GM15510 (cell line): ENCODE measurements around the gene CLPSL2.

Experiments
- POLR2A ChIP-seq: IDR thresholded peaks from 3 replicates; pipeline ENCODE4 v1.6.1; 2011; ENCODE audit warnings: borderline replicate concordance; ENCODE audit not compliant: insufficient read length; ENCODE audit errors: extremely low read depth

CLPSL2 gene, protein sequence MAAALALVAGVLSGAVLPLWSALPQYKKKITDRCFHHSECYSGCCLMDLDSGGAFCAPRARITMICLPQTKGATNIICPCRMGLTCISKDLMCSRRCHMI

DNA sequence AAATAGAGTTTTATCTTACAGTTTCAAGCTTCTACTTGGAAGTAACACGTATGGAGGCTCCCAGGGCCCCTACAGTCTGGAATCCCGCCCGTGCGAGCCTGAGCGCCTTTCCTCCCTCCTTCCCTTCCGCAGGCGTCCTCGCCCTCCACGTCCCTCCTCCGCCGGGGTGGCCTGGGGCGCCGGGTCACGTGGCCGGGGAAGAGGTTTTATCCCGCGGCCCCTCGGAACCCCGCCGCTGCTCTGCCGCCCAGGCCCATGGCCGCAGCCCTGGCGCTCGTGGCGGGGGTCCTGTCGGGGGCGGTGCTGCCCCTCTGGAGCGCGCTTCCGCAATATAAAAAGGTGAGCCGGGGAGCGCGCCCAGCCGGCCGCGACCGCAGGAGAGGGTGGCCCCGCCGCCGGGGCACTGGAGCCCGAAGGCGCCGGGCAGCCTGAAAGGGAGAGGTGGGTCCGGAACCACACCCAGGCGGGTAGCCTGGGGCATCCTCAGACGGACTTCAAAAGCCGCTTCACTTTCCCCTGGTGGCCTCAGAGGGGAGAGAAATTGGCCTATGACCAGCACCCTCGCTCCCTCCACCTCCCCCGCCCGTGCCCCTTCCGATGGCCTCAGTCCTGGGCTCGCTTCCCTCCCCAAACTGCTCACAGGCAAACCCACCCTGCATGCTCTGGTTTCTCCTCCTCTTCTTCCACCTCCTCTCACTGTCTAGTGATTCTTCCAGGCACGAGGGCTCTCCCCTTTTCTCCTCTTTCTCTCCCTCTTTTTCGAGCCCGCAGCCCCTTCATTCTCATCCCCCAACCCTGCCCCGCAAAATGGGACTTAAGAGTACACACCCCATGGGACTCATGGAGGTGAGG lies at the start of gene CLPSL2:
CLPSL2 (plus strand) TSS at position 235 of the 852 bp plus-strand sequence; CDS start at position 256, 21 bp downstream.
- TF ChIP-seq POLR2A, result no peak

DNA sequence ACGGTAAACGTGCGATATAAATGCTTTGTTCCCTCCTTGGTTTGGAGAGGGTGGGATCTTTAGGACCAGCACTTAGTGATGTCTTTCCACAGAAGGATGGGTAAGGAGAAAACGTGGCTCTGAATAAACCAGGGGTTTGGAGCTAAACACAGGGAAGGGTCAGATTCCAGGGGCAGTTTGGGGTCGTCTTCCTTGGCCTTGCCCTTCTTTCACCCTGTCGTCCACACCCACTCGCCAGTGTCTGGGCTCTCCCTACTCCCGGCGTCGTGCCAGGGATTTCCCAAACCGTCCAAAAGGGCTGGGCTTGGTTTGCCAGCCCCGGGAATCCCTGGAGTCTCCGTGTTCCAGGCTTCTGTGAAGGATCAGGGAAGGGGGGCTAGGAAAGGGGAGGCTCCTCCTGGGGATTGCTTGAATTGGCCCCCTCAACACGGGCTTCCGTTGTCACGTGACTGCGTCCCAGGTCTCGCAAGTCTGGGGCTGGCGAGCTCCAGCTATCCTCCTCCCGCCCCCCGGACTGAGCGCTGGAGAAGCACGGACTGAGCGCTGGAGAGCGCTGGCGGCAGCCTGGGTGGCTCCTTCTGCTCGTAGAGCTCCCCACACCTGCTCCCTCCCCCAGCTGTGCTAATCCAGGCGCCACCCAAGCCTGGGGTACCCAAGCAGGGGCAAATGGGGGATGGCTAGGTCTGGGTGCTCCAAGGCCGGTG lies 49.0 kb upstream of the CLPSL2 start:
- no peak for TF ChIP-seq POLR2A

DNA sequence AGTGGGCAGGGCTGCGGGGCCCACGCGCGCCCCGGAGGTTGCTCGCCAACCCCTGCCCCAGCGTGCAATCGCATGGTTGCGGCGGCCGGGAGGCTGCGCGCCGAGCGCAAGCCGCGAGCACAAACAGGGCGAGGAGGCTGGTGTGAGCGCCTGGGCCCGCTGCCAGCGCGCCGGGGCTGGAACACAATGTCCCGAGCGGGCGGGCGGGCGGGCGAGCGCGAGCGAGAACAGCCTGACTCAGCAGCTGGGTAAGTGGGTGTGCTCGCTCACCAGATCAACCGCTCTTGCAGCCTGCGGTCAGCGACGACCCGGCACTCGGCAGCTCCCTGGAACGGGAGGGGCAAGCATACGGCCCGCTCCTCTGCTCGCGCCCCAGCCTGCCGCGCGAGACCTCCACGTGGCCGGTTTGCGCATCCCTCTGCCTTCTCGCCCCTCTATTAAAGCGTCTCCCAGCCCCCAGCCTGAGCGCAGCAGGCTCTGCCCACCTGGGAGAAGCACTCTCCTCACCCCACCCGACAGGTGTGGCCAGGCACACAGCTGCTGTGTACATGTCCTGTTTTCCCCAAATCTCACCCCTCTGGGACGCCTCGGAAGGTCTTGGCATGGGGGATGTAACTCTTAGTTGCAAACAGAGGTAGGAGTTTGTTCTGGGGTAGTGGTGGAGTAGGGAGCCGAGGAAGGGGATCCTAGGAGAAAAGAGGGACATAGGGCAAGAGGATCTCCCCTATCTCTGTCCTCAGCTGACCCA lies 48.3 kb upstream of the CLPSL2 start:
- peak; percentile 46 for TF ChIP-seq POLR2A

DNA sequence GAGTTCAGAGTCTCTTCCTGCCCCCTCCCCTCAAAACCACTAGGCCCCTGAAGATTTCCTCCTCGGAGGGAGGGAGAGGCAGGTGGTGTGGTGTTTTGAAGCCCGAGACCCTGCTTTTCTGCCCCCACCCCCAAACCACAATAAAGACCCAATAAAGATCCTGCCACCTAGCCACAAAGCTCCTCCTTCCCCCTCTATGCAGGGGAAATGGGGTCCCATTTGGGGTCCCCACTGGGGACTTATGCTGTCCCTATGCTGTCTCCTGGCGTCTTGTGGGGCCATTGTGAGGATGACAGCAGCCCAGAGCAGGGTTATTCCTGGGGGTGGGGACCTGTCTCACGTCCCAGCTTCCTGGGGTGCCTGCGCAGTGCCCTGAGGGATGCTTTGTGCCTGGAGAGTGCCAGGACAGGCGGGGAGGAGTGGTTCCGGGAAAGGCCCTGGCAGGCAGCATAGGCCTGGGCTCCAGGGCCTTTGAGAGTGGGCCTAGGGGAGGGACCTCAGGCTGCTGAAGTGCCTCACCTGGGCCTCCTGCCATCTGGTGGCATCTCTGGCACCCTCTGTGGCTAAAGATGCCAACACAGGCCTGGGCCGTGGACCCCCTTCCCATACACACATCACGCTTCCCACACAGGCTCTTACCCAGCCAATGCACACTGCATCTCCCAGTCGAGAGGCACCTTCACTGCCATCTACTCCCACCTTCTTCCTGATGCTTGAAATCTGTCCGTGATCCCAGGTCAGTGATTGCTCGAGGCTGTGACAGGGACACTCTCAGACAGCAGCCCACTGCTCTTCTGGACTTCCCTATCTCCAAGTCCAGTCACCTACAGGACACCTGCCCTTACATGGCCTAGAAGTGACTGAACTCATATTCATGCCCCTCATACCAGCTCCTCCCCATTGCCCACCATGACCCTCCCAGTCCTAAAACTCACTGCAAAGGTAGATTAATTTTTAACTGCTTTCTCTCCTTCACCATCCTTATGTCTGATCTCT lies 47.4 kb upstream of the CLPSL2 start:
- TF ChIP-seq POLR2A, result no peak

DNA sequence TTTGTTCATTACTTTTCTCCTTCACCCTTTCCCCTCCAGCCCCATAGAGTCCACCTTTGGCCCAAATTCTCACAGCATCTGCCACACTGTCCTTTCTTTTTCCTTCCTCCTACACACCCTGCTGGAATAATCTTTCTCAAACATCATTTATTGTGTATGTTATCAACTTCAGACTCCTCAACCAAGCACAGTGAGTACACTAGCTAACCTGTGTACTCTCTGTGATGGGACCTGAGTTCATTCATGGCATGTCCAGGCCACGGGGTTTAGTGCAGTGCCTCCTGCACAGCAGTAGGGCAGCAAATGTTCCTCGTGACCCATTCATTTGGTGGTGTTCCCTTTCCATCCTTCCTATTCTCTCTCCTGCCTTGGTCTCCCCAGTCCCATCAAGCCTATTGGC lies 46.7 kb upstream of the CLPSL2 start:
- no peak for TF ChIP-seq POLR2A

DNA sequence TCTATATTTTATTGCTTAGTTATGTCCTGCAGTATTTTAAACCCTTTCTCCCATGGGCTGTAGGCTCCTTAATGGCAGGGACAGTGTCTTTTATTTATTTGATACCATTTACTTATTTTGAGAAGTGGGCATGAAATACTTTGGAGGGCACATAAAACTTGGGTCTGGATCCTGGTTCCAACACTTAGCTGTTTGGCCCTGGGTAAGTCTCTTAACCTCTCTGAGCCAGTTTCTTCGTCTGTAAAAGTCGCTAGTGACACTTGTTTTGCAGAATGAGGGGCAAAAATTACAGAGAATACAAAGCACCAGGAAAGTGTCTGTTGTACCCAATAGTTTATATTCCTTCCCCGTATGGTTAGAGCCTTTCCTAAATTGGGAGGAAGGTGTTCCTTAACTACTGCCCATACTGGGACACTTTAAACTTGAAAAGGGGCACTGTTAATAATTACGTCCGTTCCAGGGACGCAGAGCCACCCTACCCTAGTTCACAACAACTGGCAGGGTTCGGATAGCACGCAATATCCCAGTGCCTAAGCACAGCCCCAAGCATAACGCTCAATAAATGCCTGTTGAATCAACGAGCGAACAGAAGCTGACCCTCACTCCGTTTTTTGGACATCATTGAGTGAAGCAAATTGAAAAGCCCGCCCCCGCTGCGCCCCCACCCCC lies 45.5 kb upstream of the CLPSL2 start:
- no peak for TF ChIP-seq POLR2A

DNA sequence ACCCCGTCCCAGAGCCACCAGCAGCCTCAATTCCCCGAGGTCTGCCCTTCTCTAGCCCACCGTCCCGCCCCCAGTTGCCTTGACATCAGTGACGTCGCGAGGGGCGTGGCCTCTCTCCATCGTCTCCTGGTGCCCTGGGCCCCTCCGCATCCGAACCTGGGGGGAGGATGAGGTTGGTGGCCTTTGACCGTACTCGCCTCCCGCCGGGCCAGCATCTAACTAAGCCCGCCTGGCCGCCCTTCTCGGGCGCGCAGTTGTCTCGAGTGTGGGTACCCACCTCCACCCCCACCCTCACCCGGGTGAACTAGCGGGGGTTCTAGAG lies 45.0 kb upstream of the CLPSL2 start:
- peak; percentile 67 for TF ChIP-seq POLR2A

DNA sequence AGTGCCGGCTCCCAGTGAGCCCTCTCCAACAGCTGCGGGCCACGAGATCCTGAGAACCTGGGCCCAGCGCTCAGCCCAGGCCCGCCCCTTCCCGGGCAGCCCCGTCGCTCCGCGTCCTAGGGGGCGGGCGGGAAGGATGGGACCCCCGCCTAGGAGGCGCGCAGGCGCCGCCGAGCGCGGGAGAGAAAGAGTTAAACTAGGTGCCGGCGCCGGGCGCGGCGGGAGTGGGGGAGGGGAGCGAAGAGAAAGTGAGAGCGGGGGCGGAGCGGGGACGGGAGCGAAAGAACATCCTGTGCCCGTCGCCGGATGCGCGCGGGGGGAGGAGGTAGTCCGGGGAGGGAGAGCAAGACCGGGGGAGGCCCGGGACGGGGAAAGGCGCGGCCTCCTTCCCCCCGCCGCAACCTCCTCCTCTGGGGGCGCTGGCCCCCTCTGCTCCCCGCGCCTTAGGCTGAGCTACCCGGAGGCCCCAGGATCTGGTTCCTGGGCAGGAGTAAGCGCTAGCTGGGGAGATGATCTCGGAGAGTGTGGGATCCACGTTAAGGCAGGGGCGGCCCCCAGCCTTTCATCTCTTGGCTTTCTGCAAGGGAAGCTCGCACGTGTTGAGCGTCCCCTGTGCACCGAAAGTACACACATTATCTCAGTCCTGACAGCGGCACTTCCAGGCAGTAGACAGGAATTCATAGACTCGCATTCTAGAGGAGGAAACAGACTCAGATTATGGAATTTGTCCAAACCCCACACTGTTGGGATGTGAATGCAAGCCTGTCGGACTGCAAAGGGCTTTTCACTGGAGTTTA lies 44.5 kb upstream of the CLPSL2 start:
- TF ChIP-seq POLR2A, result peak; percentile 64

DNA sequence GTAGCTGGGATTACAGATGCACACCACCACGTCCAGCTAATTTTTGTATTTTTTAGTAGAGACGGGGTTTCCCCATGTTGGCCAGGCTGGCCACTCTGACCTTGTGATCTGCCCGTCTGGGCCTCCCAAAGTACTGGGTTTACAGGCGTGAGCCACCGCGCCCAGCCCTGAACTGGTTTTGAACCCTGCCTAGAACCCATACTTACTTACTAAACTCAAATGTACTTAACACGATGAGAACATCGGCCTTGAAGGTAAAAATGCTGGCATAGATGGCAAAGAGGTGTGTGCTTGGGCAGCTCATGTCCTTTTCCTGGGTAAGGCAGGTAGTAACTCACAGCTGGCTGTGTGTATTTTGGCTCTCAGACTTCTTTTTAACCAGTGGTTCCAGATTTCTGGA lies 42.8 kb upstream of the CLPSL2 start:
- no peak for TF ChIP-seq POLR2A

DNA sequence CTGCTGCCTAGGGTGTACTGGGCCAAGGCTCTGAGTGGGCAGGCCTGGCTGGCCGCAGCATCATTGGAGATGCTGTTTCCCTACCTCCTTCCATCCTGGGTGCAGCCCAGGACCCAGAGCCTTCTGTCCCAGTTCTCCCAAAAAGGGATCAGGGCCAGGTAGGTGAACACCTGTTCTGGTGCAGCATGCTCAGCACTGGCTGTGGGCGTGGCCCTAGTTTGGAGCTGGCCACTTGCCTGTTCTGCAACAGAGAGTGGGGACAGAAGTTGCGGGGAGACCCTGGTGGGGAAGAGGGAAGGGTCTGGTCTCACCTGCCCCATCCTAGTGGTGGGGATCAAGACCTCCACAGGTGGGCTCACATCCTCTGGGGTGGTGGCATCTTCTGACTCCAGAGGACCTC lies 40.9 kb upstream of the CLPSL2 start:
- no peak for TF ChIP-seq POLR2A

DNA sequence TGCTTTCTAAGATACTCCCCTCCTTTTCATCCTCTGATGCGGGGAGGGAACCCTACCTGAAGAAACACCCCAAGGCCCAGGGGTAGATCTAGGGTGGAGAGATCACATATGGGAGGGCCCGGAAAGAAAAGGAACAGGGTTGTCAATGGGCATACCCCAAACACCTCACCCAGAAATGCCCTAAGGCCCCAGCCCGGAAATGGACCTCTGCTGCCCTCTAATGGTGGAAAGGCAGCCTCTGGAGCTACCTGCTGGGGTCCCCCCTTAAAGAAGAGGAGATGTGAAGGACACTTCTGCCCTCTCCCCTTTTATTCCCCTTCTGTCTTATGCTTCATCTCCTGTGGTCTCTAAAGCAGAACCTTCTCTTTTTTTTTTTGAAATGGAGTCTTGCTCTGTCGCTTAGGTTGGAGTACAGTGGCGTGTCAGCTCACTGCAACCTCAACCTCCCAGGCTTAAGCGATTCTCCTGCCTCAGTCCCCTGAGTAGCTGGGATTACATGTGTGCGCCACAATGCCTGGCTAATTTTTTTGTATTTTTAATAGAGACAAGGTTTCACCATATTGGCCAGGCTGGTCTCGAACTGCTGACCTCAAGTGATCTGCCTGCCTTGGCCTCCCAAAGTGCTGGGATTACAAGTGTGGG lies 40.0 kb upstream of the CLPSL2 start:
- TF ChIP-seq POLR2A, result no peak

DNA sequence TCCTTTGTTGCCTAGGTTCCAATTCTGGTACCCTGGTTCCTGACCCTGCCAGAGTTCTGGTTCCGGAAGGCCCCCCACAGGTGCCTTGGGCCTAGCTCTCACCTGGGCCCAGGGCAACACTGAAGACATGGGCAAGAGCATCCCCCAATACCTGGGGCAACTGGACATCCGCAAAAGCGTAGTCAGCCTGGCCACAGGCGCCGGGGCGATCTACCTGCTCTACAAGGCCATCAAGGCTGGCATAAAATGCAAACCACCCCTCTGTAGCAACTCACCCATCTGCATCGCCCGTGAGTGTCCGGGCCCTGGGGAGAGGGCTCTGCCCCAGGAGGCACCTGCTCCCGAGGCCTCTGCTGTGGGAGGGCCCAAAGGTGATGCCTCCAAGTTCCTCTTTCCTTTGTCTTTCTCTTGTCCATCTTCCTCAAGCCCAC lies 39.4 kb upstream of the CLPSL2 start, which contains the start of gene ARMC12:
ARMC12 (plus strand) TSS at position 51 of the 431 bp plus-strand sequence; CDS start at position 128, 77 bp downstream.
- no peak for TF ChIP-seq POLR2A
